Right renal cortex interstitium (tissue), 3 donors: ENCODE results near the gene SLC2A5. TPM values are rescaled to one million over a fixed set of nuclear protein-coding genes. Genes with fewer than 3 reads are reported as not detected.
"Not testable (repeated sequence)": the region's sequence is repeated elsewhere in the genome, so short reads cannot be mapped to it uniquely, and the experiment has no call there.

Experiments used
- DNase-seq, 3 donors: peaks; one replicate each; pipeline ENCODE4 v3.0.0-alpha.2; 2013; ENCODE audit warnings: low read depth in 3 of 3, low spot score in 2 of 3
- polyA plus RNA-seq, 3 donors: library from polyadenylated mRNA; unstranded; fragments of 120-200 nt; gene quantifications; one replicate each; pipeline ENCODE4 v1.2.1, GENCODE V29; 2013; ENCODE audit not compliant: insufficient read length in 3 of 3

Gene SLC2A5
- polyA plus RNA-seq, 3 donors, result 0.85 to 0.92 (median 0.86) TPM

GRCh38 chr1:9038881-9039760 lies 30.3 kb downstream of the SLC2A5 start:
- no peak for DNase-seq

GRCh38 chr1:9038338-9038650 lies 31.1 kb downstream of the SLC2A5 start:
- no peak for DNase-seq

DNA sequence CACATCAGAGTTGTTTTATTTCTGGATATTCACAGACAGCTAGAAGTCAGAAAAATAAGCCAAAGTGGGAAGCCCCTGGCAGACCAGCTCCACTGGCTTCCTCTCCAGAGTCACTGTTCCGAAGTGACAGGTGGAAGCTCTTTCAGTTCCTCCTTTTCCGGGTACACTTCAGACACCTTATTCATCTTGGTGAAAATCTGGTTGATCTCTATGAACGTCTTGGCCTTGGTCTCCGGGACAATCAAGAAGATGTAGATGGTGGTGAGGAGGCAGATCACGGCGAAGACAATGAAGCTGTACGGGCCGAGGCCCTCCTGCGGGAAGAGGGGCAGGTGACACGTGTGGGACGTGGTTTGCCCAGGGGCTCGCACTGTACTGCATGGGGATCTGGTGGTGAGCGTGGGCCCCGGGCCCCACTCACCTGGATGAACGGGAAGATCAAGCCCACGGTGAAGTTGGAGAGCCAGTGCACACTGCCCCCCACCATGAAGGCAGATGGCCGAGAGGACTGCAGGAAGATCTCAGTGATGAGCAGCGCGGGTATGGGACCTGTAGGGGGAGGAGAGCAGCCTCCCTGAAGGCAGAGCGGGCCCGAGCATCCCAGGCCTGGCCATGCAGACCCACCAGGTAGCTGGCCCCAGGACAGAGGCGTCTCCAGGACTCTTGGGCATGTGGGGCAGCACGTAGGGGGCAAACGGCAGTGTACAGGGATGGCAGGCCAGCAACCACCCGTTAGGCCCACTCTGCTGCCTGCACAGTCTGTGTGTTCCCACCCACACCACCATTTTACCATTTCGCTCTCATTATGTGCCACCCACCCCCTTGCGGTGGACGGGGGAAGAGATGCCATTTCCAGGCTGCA lies 31.7 kb downstream of the SLC2A5 start:
- DNase-seq, result no peak

GRCh38 chr1:9035226-9035625 lies 34.2 kb downstream of the SLC2A5 start:
- DNase-seq, result no peak

DNA sequence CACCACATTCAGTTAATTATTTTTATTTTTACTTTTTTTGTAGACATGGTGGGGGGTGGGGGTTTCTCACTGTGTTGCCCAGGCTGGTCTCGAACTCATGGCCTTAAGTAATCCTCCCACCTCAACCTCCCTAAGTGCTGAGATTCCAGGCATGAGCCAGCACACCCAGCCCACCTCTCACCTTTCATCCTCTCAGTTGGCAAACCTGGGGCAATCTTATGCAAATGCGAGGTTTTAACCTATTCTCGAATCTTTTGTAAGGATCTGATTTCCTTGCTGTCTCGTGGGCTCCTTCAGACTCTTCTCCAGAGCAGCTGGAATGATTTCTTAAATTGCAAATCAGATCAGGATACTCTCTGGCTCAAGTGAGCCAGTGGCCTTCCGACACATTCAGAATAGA lies 36.1 kb downstream of the SLC2A5 start:
- DNase-seq, result no peak

DNA sequence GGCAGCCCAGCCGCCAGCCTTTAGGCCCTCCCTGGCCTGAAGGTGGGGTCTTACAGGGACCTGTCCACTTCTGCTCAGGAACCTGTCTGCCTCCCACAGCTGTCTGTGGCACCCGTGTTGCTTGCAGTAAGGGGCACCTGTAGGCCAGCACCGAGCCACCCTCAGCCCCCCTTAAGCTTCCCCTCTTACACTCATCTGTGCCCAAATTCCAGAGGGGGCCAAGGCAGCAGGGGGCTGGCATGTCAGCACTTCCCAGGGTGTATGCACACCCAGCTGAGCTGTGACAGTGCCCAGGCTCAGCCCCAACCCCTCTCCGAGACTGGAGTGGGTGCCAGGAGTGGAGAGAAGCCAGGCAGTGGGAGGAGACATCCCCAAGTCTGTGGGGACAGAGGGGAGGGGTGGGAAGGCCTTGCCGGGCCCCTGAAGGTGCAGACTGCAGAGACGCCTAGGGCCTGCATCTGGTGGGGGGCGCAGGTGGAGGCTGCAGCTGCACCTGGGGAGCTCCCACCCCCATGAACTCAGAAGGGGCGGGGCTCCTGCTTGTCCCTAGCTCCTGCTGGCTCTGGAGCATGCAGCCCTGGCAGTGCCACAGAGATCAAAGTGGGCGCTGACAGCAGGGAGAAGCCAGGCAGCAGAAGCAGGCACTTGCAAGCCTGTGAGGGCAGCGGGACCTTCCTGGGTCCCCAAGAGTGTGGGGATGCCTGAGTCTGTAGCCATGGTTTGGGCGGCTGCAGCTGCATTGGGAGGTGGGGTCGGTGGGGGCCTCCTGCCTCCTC lies 37.8 kb downstream of the SLC2A5 start:
- DNase-seq, result no peak

- DNase-seq, result not testable (repeated sequence)
Observed at GRCh38 chr1:9031077-9031476, 38.4 kb downstream of the SLC2A5 start.

GRCh38 chr1:9028921-9029705 lies 40.3 kb downstream of the SLC2A5 start:
- no peak for DNase-seq

DNA sequence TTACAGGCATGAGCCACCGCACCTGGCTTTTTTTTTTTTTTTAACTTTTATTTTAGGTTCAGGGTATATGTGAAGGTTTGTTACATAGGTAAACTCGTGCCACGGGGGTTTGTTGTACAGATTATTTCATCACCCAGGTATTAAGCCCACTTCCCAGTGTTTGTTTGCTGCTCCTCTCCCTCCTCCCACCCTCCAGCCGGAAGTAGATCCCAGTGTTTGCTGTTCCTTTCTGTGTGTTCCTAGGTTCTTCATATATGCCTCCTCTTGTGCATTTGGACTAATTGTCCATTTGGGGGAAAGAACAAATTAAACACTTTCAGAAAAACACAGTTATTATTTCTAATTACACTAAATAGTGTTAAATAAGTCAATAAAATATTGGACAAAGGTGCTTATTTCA lies 42.1 kb downstream of the SLC2A5 start:
- no peak for DNase-seq

GRCh38 chr1:9025449-9025848 lies 44.0 kb downstream of the SLC2A5 start:
- DNase-seq, result no peak

GRCh38 chr1:9024837-9025236 lies 44.6 kb downstream of the SLC2A5 start:
- no peak for DNase-seq

DNA sequence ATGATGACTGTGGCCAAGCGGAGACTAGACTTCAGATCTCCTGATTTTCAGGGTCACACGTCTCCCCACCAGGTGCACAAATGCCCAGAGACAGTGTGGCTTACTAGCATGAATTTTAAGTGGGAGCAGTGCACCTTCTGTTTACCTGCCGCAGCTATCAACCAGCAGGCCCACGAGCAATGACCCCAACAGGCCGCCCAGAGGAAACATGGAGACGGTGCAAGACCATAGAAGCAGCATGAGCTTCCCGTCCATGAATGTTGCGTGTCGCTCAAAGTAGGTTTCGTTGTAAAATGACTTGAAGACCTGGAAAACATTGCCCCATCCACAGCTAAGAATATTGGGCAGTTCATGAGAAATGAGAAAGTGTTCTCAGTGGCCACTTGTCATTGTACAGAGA lies 46.7 kb downstream of the SLC2A5 start:
- no peak for DNase-seq

DNA sequence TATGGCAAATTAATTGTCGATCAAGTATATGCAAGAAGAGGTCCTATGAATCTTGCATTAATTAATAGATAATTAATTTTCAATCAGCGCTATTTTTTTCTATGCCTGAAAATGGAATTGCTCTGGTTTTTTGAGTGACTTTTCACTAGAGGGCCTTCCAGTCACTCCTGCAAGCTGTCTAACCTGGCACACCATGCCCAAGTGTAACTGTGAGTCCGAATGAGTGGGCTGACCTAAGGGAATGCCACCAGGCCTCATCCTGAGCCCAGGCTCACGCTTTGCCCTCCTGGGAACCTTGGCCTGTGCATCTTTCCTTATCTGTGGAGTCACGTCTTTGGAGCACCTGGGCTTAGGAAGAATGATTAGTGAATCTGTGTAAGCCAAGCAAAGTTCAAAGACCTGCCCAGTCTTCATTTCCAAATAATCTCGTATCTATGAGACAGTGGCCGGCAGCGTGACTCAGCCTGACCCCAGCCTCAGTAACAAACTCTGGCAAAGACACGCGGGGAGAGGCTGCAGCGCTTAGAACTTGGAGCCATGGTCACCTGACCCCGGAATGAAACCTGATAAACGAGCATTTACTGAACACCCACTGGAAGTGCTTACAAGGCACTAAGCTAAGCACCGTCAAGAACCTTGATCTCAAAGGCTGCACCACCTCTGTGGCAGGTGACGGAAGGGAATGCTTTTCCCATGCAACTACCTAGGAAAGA lies 47.3 kb downstream of the SLC2A5 start:
- not testable (repeated sequence) for DNase-seq

DNA sequence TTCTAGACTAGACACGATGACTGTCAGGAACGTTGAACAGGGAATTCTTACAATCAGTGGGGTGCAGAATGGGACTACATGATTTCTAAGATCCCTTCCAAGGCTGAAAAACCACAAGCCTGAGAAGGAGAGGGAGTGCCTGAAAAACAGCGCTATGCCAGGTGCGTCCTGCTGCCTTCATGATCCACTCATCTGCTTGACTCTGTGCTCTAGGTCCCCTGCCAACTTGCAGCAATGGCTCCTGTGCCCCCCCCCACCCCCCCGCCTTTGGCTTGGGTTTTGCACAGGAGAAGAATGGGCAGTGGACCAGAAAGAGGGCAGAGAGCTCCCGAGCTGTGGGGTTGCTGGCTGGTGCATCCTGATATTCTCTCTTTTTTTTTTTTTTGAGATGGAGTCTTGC lies 49.1 kb downstream of the SLC2A5 start:
- no peak for DNase-seq

DNA sequence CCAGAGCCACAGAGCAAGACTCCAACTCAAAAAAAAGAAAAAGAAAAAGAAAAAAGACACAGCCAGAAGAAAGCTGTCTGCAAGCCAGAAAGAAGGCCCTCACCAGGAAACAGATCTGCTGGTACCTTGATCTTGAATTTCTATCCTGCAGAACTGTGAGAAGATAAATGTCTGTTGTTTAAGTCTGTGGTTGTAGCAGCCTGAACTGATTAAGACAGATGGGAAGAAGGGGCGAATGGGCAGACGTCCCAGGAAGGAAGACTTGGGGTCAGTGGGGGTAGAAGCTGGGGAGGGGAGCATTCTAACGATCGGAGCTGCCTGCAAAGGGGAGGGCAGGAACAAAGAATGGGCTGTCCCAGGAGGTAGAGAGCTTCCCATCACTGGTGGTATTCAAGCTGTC lies 49.5 kb downstream of the SLC2A5 start:
- DNase-seq, result no peak

- DNase-seq, result peak in 2 of 3 donors; percentile 45 to 59
Observed at GRCh38 chr1:9018333-9018732, 51.1 kb downstream of the SLC2A5 start.

DNA sequence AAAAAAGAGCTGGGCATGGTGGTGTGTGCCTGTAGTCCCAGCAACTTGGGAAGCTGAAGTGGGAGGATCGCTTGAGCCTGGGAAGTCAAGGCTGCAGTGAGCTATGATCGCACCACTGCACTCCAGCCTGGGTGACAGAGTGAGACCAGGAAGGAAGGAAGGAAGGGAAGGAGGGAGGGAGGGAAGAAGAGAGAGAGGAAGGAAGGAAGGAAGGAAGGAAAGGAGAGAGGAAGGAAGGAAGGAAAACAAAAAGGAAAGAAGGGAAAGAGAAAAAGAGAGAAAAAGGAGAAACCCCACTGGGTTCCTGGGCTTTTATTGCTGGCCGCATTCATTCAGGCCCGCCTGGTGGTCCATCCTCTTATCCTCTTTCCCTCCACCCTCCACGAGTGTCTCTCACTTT lies 53.0 kb downstream of the SLC2A5 start:
- no peak for DNase-seq

GRCh38 chr1:9014475-9015375 lies 54.7 kb downstream of the SLC2A5 start:
- no peak for DNase-seq

- no peak for DNase-seq
Observed at GRCh38 chr1:9013819-9014218, 55.6 kb downstream of the SLC2A5 start.
